HL-60 (cell line): Measurements from ENCODE around the gene SLC30A10.

ENCODE experiments used
- CTCF ChIP-seq: IDR thresholded peaks from one replicate; pipeline ENCODE4 v1.5.1; 2011; ENCODE audit warnings: low read length, control low read depth, inconsistent platforms; ENCODE audit not compliant: insufficient read depth
- GABPA ChIP-seq: IDR thresholded peaks from 2 replicates; pipeline ENCODE4 v1.6.1; 2012; ENCODE audit warnings: low read depth
- POLR2AphosphoS5 ChIP-seq: IDR thresholded peaks from 2 replicates; pipeline ENCODE4 v1.6.1; 2012; ENCODE audit warnings: low read depth
- REST ChIP-seq: IDR thresholded peaks from 2 replicates; pipeline ENCODE4 v1.6.1; 2012; ENCODE audit warnings: low read depth; ENCODE audit not compliant: insufficient replicate concordance
- SPI1 ChIP-seq: IDR thresholded peaks from 2 replicates; pipeline ENCODE4 v1.6.1; 2012; ENCODE audit warnings: low read depth, mild to moderate bottlenecking, borderline replicate concordance

GRCh38 chr1:219907772-219908070 lies 20.6 kb downstream of the SLC30A10 start:
- TF ChIP-seq CTCF (no peak), REST (no peak), POLR2AphosphoS5 (no peak), SPI1 (no peak), GABPA (no peak)
